ENCODE data around the gene LRTM2. TPM values are rescaled to one million over a fixed set of nuclear protein-coding genes. Genes with fewer than 3 reads are reported as not detected.
A peak's percentile ranks its signal among the peaks of the same experiment; 100 is the strongest.

LRTM2 gene
- total RNA-seq, 4 donors from 2014 or later, result not detected

- no peaks in the 10 kb centered on the region for H3K36me3 ChIP-seq
- 80 to 90% methylated on average over 2 of the region's 10 CpGs for WGBS, 2 donors (ENCODE audit: low coverage in 1 of 2)
- peak overlapping the region in 1 of 4 donors; percentile 45 for H3K27ac ChIP-seq
- H3K4me1 ChIP-seq, result no peaks in the 10 kb centered on the region
- no peak for ATAC-seq
- no peaks in the 10 kb centered on the region for H3K9me3 ChIP-seq
- no peaks in the 10 kb centered on the region for H3K27me3 ChIP-seq
- no peak for TF ChIP-seq POLR2AphosphoS5 (IDR thresholded peaks at IDR 0.05)
- TF ChIP-seq EP300 (IDR thresholded peaks at IDR 0.05), result no peak
- no peak for TF ChIP-seq CTCF (IDR thresholded peaks at IDR 0.05)
- no peak for TF ChIP-seq POLR2A (IDR thresholded peaks at IDR 0.05)
- H3K4me3 ChIP-seq, result no peak overlapping the region
These were observed 9.5 kb upstream of the LRTM2 start for GRCh38 chr12:1810931-1811280.

DNA sequence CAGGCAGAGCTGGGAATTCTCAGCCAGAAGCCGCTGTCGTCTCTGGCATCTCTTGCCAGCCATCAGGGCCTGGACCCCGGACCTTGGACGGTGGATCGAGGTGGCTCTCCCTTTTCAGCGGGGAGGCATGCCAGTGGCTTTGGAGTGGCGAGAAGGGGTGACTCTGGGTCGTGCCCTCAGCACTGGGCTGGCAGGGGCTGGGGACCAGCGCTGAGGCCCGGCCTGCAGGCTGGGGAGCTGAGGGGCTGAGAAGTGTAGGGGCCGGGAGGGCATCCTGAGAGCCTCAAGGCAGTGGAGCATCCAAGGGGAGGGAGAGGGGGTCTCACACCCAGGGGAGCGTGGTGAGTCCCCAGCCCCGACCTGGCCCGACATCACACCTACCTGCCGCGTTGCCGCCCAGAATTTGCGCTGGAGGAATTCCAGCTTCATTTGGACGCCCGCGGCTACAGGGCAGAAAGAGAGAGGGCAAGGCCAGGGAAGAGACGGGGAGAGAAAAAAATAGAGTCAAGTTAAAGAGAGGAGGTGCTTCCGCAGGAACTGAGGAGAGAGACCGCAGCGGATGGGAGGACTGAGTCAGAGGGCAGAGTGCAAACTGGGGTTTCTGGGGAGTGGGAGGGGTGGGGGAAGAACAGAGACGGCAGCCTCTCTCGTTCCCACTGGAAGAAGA, 9.0 kb upstream of the LRTM2 start:
- Histone ChIP-seq H3K36me3 (no peaks in the 10 kb centered on the region), H3K4me1 (no peaks in the 10 kb centered on the region), H3K27me3 (no peaks in the 10 kb centered on the region), H3K9me3 (no peaks in the 10 kb centered on the region), H3K27ac (peak overlapping the region in 2 of 4 donors; percentile 35 to 45), H3K4me3 (no peak overlapping the region)
- 37 to 58% methylated on average over 6 to 21 of the region's 27 CpGs for WGBS, 2 donors (ENCODE audit: low coverage in 1 of 2)
- TF ChIP-seq CTCF (IDR thresholded peaks at IDR 0.05) (no peak), POLR2AphosphoS5 (IDR thresholded peaks at IDR 0.05) (no peak), POLR2A (IDR thresholded peaks at IDR 0.05) (no peak), EP300 (IDR thresholded peaks at IDR 0.05) (no peak)
- no peak for ATAC-seq

DNA sequence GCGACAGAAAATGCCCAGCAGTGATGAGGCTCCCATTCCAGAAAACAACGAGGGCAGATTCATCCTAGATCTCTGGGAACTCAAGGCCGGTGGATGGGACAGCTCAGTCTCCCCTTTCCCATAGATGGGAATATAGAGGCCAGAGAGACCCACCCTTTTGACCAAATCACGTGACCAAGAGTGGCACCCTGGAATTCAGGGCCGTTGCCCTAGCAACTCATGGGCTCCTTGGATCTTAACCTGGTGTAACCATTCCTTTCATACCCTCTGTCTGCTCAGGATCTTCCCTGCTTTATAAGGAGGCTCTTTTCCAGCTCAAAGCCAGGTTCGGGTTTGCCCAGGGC, 8.4 kb upstream of the LRTM2 start:
- TF ChIP-seq POLR2AphosphoS5 (IDR thresholded peaks at IDR 0.05) (no peak), POLR2A (IDR thresholded peaks at IDR 0.05) (no peak), EP300 (IDR thresholded peaks at IDR 0.05) (no peak), CTCF (IDR thresholded peaks at IDR 0.05) (no peak)
- Histone ChIP-seq H3K27me3 (no peaks in the 10 kb centered on the region), H3K4me1 (no peaks in the 10 kb centered on the region), H3K27ac (peak overlapping the region in 3 of 4 donors; percentile 26 to 45 (median 29)), H3K4me3 (no peak overlapping the region), H3K9me3 (no peaks in the 10 kb centered on the region), H3K36me3 (no peaks in the 10 kb centered on the region)
- WGBS, 2 donors (ENCODE audit: low coverage in 1 of 2), result 69 to 91% methylated on average over 2 to 4 of the region's 6 CpGs
- no peak for ATAC-seq

GRCh38 chr12:1812650-1813302, 7.6 kb upstream of the LRTM2 start:
- no peak for TF ChIP-seq EP300 (IDR thresholded peaks at IDR 0.05)
- no peak for TF ChIP-seq POLR2AphosphoS5 (IDR thresholded peaks at IDR 0.05)
- TF ChIP-seq POLR2A (IDR thresholded peaks at IDR 0.05), result no peak
- TF ChIP-seq CTCF (IDR thresholded peaks at IDR 0.05), result no peak
- H3K4me1 ChIP-seq, result no peaks in the 10 kb centered on the region
- 59 to 69% methylated on average over 6 to 8 of the region's 17 CpGs for WGBS, 2 donors (ENCODE audit: low coverage in 1 of 2)
- H3K27ac ChIP-seq, result peak overlapping the region in 3 of 4 donors; percentile 8 to 45 (median 29)
- no peaks in the 10 kb centered on the region for H3K9me3 ChIP-seq
- no peaks in the 10 kb centered on the region for H3K27me3 ChIP-seq
- no peak overlapping the region for H3K4me3 ChIP-seq
- peak; percentile 64 for ATAC-seq
- no peaks in the 10 kb centered on the region for H3K36me3 ChIP-seq

DNA sequence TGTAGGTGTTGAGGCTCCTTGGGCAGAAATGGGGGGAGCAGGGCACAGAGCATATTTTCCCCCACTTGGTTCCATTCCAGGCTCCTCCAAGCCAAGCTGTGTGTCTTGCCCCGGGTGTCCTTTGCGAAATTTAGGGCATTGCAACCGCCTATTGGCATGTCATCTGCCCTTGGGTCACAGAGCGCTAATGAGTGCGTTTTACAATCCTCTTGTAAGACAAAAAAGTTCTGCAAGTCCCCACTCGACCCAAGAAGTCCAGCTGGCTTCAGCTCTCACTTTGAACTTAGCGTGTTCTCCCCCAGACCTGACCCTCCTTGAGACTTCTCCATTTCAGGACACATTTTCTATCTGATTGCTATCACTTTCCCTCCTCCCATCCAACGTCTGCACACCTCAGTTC, 6.1 kb upstream of the LRTM2 start:
- Histone ChIP-seq H3K4me1 (no peaks in the 10 kb centered on the region), H3K36me3 (no peaks in the 10 kb centered on the region), H3K9me3 (no peaks in the 10 kb centered on the region), H3K4me3 (no peak overlapping the region), H3K27me3 (peaks cover 5% of the 10 kb centered on the region), H3K27ac (no peak overlapping the region)
- no peak for ATAC-seq
- TF ChIP-seq POLR2AphosphoS5 (IDR thresholded peaks at IDR 0.05) (no peak), EP300 (IDR thresholded peaks at IDR 0.05) (no peak), CTCF (IDR thresholded peaks at IDR 0.05) (no peak)
- WGBS, 2 donors (ENCODE audit: low coverage in 1 of 2), result 61 to 77% methylated on average over 5 to 7 of the region's 8 CpGs

Measured in gastroesophageal sphincter (tissue), 4 donors.